ENCODE results near the gene FANK1. TPM values are rescaled to one million over a fixed set of nuclear protein-coding genes. Genes with fewer than 3 reads are reported as not detected.
"Not testable (repeated sequence)": the region's sequence is repeated elsewhere in the genome, so short reads cannot be mapped to it uniquely, and the experiment has no call there.

FANK1 gene
- total and polyA plus RNA-seq, 3 donors from 2014 or later = 41.1 to 143 (median 60.9) TPM

DNA sequence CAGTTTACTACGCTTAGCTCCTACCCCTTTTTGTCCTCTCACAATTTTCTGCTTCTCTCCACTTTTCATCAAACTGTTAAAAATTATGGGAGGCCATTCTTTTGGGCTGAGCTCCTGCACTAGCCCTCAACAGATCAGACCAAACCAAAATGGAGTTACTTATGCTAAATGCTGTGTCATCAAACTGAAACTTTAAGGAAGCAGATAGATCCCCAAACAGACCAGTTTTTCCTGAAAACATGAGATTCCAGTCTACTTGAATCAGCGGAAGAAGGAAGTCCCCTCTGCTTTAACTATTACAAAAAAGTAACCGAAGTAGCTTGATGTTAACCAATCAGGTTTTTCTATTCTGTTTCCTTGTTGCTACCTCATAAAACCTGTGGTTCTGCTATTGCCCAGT, 20.6 kb downstream of the FANK1 start:
- no peaks in the 10 kb centered on the region for H3K27me3 ChIP-seq
- no peaks in the 10 kb centered on the region for H3K36me3 ChIP-seq (ENCODE audit: low read depth, missing control alignments)
- no peak overlapping the region for H3K4me3 ChIP-seq
- H3K4me1 ChIP-seq = no peaks in the 10 kb centered on the region
- no peak overlapping the region for H3K27ac ChIP-seq
- TF ChIP-seq, protein P1, sequence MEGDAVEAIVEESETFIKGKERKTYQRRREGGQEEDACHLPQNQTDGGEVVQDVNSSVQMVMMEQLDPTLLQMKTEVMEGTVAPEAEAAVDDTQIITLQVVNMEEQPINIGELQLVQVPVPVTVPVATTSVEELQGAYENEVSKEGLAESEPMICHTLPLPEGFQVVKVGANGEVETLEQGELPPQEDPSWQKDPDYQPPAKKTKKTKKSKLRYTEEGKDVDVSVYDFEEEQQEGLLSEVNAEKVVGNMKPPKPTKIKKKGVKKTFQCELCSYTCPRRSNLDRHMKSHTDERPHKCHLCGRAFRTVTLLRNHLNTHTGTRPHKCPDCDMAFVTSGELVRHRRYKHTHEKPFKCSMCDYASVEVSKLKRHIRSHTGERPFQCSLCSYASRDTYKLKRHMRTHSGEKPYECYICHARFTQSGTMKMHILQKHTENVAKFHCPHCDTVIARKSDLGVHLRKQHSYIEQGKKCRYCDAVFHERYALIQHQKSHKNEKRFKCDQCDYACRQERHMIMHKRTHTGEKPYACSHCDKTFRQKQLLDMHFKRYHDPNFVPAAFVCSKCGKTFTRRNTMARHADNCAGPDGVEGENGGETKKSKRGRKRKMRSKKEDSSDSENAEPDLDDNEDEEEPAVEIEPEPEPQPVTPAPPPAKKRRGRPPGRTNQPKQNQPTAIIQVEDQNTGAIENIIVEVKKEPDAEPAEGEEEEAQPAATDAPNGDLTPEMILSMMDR (IDR thresholded peaks at IDR 0.05) = no peak
- TF ChIP-seq POLR2A (IDR thresholded peaks at IDR 0.05) = no peak
- no peak for DNase-seq
- no peaks in the 10 kb centered on the region for H3K9me3 ChIP-seq
- 70 to 80% methylated on average over 3 of the region's 3 CpGs for WGBS, 2 donors
- intact Hi-C loops (cut with DNase I; ENCODE audit: low total_unique reads) = no loop called here

DNA sequence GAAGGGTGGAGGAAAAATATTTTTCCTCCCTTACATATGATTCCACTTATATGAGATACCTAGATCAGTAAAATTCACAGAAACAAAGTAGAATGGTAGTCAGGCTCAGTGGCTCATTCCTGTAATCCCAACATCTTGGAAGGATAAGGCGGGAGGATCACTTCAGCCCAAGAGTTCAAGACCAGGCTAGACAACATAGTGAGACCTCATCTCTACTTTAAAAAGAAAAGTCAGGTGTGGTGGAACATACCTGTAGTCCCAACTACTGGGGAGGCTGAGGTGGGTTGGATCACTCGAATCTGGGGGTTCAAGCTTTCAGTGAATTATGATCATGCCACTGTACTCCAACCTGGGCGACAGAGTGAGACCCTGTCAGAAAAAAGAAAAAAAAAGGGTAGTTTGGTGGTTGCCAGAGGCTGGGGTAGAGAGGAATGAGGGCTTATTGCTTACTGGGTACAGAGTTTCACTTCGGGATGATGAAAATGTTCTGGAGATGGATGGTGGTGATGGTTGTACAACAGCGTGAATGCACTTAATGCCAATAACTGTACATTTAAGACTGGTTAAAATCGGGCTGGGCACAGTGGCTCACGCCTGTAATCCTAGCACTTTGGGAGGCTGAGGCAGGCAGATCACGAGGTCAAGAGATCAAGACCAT, 21.5 kb downstream of the FANK1 start:
- H3K27ac ChIP-seq; H3K4me3 ChIP-seq; DNase-seq; H3K9me3 ChIP-seq; H3K36me3 ChIP-seq (ENCODE audit: low read depth, missing control alignments); H3K4me1 ChIP-seq; H3K27me3 ChIP-seq; intact Hi-C loops (cut with DNase I; ENCODE audit: low total_unique reads): not testable (repeated sequence)
- WGBS, 2 donors = 75 to 85% methylated on average over 8 of the region's 8 CpGs

DNA sequence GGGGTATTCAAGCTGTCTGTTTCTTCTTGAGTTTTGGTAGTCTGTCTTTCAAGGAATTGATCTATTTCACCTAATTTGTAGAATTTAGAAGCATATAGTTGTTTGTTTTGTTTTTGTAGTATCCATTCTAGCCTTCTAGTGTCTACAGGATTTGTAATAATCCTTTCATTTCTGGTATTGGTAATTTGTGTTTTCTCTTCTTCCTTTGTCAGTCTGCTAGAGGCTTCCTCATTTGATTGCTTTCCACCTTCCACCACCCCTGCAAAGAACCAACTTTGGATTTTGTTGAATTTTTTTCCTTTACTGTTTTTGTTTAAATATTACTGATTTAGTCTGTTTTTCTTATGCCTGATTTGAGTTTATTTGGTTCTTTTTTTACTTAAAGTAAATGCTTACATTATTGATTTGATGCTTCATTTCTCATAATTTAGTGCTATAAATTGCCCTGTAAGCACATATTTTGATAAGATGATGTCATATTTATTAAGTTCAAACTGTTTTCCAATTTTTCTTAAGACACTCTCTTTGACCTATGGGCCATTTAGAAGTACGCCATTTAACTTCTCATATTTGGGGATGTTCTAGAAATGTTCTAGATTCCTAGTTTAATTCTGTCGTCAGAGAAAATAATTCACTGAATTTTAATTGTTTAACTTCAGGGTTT, 25.4 kb downstream of the FANK1 start:
- H3K4me3 ChIP-seq; H3K27me3 ChIP-seq; H3K27ac ChIP-seq; DNase-seq; H3K4me1 ChIP-seq; H3K9me3 ChIP-seq; intact Hi-C loops (cut with DNase I; ENCODE audit: low total_unique reads); H3K36me3 ChIP-seq (ENCODE audit: low read depth, missing control alignments): not testable (repeated sequence)
- WGBS, 2 donors = 94 to 100% methylated on average over 2 of the region's 2 CpGs

DNA sequence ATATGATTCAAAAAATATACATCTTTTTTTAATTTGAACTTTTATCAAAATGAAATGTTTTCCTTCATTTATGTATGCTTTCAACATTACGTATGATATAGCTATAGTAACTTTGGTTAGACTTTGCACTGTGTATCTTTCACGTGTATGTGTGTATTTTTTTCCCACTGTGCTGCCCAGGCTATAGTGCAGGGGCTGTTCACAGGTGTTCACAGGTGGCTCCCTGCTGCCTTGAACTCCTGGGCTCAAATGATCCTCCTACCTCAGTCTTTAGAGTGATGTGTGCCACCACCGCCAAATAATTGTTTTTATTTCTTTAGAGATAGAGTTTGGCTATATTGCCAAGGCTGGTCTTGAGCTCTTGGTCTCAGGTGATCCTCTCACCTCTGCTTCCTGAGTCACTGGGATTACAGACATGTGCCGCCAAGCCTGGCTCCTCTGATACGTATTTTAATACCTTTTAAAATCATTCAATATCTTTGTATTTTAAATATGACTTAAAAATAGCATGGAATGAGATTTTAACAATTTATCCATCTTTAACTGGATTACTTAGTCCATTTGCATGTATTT, 29.0 kb downstream of the FANK1 start:
- intact Hi-C loops (cut with DNase I; ENCODE audit: low total_unique reads) = no loop called here
- H3K27ac ChIP-seq = no peak overlapping the region
- no peak for TF ChIP-seq POLR2A (IDR thresholded peaks at IDR 0.05)
- TF ChIP-seq, protein P1 (IDR thresholded peaks at IDR 0.05) = no peak
- no peak for DNase-seq
- no peaks in the 10 kb centered on the region for H3K4me1 ChIP-seq
- H3K9me3 ChIP-seq = no peaks in the 10 kb centered on the region
- H3K36me3 ChIP-seq (ENCODE audit: low read depth, missing control alignments) = no peaks in the 10 kb centered on the region
- 82 to 83% methylated on average over 5 of the region's 5 CpGs for WGBS, 2 donors
- no peaks in the 10 kb centered on the region for H3K27me3 ChIP-seq
- H3K4me3 ChIP-seq = no peak overlapping the region

GRCh38 chr10:125926247-125926646, 29.9 kb downstream of the FANK1 start:
- Histone ChIP-seq H3K27ac (no peak overlapping the region), H3K27me3 (no peaks in the 10 kb centered on the region), H3K36me3 (ENCODE audit: low read depth, missing control alignments) (no peaks in the 10 kb centered on the region), H3K4me1 (no peaks in the 10 kb centered on the region), H3K4me3 (no peak overlapping the region), H3K9me3 (no peaks in the 10 kb centered on the region)
- DNase-seq = no peak
- intact Hi-C loops (cut with DNase I; ENCODE audit: low total_unique reads) = no loop called here
- WGBS, 2 donors = 51 to 53% methylated on average over 5 of the region's 5 CpGs
- no peak for TF ChIP-seq POLR2A (IDR thresholded peaks at IDR 0.05)
- TF ChIP-seq, protein P1 (IDR thresholded peaks at IDR 0.05) = no peak

- H3K4me3 ChIP-seq; DNase-seq; H3K36me3 ChIP-seq (ENCODE audit: low read depth, missing control alignments); H3K27me3 ChIP-seq; intact Hi-C loops (cut with DNase I; ENCODE audit: low total_unique reads); H3K4me1 ChIP-seq; H3K27ac ChIP-seq; H3K9me3 ChIP-seq: not testable (repeated sequence)
- WGBS, 2 donors = 82 to 90% methylated on average over 5 of the region's 5 CpGs
Measured at GRCh38 chr10:125927265-125927664, 30.9 kb downstream of the FANK1 start.
